Epithelial cell of esophagus (primary cell): ENCODE measurements around the gene ZBTB33.

ENCODE experiments used
- DNase-seq: peaks from one replicate; pipeline ENCODE4 v3.0.0; 2010; ENCODE audit warnings: low read depth
- H3K4me3 ChIP-seq: 2 replicates; pipeline ENCODE4 v1.5.1; 2011; ENCODE audit warnings: mild to moderate bottlenecking, low read length, control low read depth
- TF ChIP-seq, protein P1 (sequence below): IDR thresholded peaks from 2 replicates; pipeline ENCODE4 v1.5.1; 2011; ENCODE audit warnings: low read depth, mild to moderate bottlenecking, low read length, control low read depth, inconsistent platforms; ENCODE audit not compliant: insufficient read depth; ENCODE audit errors: missing control alignments

ZBTB33 gene

DNA sequence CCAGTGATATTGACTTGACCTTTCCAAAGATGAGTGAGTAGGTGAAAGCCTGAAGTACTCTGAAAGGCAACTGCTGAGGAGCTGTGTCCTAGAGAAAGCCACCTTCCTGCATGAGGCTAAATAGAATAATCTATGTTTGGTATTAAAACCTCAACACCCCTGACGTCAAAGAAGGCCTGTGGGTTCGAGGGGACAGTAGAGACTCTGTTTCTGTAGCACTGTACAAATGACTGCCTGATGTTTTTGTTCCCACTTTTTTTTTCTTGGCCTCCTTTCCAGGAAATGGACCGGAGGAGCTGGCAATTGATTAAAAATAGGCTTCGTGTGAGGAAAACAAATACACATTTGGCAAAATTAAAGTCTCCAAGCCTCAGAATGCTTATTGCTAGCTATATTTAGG, 31.1 kb downstream of the ZBTB33 start:
- no peak for DNase-seq
- H3K4me3 ChIP-seq: no peak overlapping the region
- TF ChIP-seq, protein P1, sequence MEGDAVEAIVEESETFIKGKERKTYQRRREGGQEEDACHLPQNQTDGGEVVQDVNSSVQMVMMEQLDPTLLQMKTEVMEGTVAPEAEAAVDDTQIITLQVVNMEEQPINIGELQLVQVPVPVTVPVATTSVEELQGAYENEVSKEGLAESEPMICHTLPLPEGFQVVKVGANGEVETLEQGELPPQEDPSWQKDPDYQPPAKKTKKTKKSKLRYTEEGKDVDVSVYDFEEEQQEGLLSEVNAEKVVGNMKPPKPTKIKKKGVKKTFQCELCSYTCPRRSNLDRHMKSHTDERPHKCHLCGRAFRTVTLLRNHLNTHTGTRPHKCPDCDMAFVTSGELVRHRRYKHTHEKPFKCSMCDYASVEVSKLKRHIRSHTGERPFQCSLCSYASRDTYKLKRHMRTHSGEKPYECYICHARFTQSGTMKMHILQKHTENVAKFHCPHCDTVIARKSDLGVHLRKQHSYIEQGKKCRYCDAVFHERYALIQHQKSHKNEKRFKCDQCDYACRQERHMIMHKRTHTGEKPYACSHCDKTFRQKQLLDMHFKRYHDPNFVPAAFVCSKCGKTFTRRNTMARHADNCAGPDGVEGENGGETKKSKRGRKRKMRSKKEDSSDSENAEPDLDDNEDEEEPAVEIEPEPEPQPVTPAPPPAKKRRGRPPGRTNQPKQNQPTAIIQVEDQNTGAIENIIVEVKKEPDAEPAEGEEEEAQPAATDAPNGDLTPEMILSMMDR: no peak

DNA sequence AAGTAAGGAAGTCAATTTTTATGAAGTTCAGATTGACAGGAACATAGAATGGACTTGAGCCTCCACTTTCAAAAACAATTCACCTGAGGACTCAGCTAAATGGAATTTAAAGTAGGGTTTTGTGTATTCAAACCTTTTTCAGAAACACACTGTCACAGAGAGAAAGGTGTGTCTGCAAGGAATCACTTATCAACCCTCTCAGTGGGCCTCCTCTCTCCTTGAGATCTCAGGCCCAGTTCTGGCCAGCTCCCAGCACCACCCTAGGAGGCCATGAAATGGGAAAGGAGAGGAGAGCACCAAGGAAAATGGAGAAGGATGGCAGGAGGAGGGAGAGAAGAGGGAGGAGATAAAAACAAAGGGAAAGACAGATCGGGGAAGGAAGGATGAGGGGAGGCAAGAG, 32.1 kb downstream of the ZBTB33 start:
- no peak overlapping the region for H3K4me3 ChIP-seq
- TF ChIP-seq, protein P1: no peak
- DNase-seq: no peak

DNA sequence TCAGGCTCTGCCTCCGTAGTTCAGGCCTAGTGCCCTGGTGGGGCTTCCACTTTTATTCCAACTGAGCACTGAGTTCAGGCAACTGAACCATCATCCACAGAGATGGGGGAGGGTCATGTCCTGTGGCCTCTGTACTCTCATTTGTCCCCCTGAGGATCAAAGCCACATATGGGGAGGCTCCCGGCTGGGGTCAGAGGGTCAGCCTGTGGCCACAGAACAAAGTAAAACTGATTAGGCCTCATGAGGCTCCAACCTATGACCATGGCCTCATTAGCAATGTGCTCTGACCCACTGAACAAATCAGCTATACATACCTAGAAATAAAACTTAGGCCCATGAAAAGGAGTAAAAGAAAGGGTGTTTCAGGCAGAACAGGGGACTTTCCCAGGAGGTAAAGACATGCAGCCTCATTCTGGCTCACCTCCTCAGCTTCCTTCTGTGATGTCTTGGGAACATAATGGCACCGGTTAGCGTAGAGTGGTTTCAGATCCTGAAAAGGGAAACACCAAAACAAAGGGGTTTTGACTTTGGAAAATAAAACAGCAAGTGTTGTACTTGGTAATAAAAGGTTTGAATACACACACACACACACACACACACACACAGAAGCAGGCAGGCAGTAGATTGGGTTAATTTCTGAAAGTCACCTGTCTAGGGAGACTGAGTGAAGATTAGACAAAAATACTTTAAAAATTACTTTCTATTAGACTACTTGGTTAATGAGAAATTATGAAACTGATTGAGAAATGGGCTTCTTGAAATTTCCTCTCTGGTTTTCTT, 36.3 kb downstream of the ZBTB33 start:
- H3K4me3 ChIP-seq: no peak overlapping the region
- TF ChIP-seq, protein P1: no peak
- no peak for DNase-seq

DNA sequence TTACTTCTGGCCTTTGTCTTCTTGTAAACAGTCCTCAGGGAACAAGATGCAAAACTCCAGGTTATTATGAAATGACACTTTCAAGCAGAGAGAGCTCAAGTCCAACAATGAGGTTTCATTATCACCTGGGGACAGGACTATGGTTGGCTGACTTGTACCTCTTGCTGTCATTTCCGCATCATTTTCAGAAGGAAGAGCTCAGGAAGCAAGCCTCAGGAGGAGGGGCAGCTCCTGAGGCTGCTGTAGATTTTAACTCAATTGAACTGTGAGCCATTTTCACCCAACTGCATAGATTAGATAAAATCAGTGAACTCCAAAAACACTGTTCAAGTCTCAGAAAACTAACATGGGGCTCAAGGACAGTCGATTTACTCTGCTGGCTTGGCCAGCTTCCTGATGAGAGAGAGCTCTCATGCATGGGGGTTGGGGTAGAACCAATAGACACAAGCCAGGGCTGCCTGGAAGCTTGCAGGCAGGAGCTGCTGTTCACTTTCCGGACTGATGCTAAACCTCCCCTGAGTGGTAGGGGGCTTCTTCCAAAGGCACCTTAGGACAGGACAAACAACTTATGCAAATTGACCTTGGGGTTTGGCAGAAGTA, 37.0 kb downstream of the ZBTB33 start:
- TF ChIP-seq, protein P1: no peak
- DNase-seq: no peak
- no peak overlapping the region for H3K4me3 ChIP-seq

DNA sequence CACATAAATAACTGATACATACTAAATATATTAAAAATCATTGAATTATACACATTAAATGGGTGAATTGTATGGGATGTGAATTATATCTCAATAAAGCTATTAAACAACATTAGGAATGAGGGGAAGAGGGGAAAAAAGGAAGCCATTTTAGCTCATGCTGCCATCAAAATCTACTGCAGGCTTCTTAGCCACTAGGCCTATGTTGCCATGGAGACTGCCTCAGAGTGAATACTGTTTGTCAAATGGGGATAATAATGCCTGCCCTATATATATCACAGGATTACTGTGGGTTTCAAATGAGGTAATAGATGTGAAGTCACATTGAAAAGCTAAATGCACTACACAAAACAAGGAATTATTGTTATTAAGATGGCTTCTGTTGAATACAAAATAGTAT, 39.5 kb downstream of the ZBTB33 start:
- DNase-seq: no peak
- TF ChIP-seq, protein P1: no peak
- no peak overlapping the region for H3K4me3 ChIP-seq

DNA sequence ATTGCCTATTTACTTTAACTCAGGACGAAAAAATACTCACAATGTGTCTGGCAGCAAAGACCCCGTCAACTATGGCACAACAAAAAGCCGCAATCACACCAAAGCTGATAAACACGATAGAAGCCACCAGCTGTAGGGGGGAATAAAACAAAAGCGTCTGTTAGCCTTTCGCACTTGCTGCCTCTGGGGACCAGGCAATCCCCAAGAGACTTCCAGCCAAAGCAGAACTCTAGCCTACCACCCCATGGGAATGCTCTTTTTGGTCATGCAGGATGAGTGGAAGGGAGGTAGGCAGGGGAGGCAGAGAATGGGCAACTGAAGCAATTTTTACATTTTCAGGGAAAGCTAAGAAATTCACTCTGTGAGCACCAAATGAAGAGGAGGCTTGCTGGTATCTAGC, 40.6 kb downstream of the ZBTB33 start:
- no peak for DNase-seq
- no peak overlapping the region for H3K4me3 ChIP-seq
- TF ChIP-seq, protein P1: no peak
